T-helper 2 cell treated with Interferon-gamma antibody and Interleukin-4, amounts not matched to agents 5 μg/mL and 100 μg/mL, for 36 hours (primary cell): ENCODE data around the gene RERE.
"Not testable (repeated sequence)": the region's sequence is repeated elsewhere in the genome, so short reads cannot be mapped to it uniquely, and the experiment has no call there.

Experiments used
- DNase-seq: peaks from one replicate; pipeline ENCODE4 v3.0.0; 2021; ENCODE audit warnings: low spot score
- H3K27ac Mint-ChIP-seq: one replicate; pipeline ENCODE4 v1.8.0; 2021; ENCODE audit warnings: mild to moderate bottlenecking, mixed read lengths
- H3K27me3 Mint-ChIP-seq: one replicate; pipeline ENCODE4 v1.8.0; 2021; ENCODE audit warnings: low read depth, mixed read lengths
- H3K36me3 Mint-ChIP-seq: one replicate; pipeline ENCODE4 v1.8.0; 2021; ENCODE audit warnings: low read depth, mixed read lengths
- H3K4me1 Mint-ChIP-seq: one replicate; pipeline ENCODE4 v1.8.0; 2021; ENCODE audit warnings: low read depth, mixed read lengths
- H3K4me3 Mint-ChIP-seq: one replicate; pipeline ENCODE4 v1.8.0; 2022; ENCODE audit warnings: mild to moderate bottlenecking, moderate library complexity, mixed read lengths
- H3K9me3 Mint-ChIP-seq: one replicate; pipeline ENCODE4 v1.8.0; 2021; ENCODE audit warnings: mixed read lengths

Gene RERE

DNA sequence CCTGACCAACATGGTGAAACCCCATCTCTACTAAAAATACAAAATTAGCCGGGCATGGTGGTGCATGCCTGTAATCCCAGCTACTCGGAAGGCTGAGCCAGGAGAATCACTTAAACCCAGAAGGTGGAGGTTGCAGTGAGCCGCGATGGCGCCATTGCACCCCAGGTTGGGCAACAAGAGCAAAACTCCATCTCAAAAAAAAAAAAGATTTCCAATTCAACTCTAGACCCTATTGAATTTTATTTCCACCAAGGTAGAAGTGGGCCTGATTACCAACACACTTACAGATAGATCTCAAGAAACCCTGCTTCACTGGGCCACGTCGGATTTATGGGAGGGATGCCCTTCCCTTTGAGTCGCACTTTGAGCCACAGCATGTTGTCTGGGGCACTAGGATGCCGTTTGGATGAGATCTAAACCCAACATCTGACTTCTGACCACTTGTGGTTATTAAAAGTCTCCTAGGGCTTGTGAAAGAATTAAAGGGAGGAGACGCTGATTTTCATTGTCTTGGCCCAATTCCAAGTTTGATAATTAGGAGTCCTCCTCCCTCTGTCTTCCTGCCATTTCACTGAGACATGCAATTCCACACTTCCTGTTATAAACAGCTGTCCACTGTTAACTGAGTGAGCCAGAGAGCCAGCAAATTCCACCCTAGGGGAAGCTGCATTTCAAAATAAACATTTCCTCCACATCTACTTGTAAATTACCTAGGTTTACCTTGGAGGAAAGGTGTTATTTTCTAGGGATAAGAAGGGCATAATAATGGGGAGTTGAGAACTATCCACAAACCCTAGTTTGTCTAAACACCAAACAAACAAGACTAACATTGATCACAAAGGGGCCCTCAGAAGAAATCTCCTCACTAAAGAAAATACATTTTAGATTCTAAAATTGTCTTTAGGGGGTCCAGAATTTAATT is 5.2 kb upstream of the RERE start:
- Mint-ChIP-seq H3K36me3 (no peaks in the 10 kb centered on the region), H3K27me3 (peaks cover 20% of the 10 kb centered on the region), H3K4me1 (peaks cover 7% of the 10 kb centered on the region), H3K9me3 (no peaks in the 10 kb centered on the region), H3K27ac (no peak overlapping the region), H3K4me3 (no peak overlapping the region)
- no peak for DNase-seq

DNA sequence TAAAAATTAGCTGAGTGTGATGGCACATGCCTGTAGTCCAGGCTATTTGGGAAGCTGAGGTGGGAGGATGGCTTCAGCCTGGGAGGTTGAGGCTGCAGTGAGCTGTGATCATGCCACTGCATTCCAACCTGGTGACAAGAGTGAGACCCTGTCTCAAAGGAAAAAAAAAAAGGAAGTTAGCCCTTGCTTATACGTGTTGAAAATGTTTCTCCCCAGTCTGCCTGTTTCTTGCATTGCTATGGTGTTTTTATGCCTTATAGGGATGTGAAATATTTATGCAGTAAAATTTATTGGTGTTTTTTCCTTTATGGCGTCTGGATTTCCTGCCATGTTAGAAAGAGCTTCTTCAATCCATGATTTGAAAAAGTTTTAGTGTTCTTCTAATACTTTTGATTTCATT is 3.6 kb upstream of the RERE start:
- H3K4me3 Mint-ChIP-seq: no peak overlapping the region
- H3K9me3 Mint-ChIP-seq: no peaks in the 10 kb centered on the region
- H3K27ac Mint-ChIP-seq: no peak overlapping the region
- H3K36me3 Mint-ChIP-seq: peaks cover 3% of the 10 kb centered on the region
- H3K27me3 Mint-ChIP-seq: peaks cover 20% of the 10 kb centered on the region
- DNase-seq: no peak
- peaks cover 12% of the 10 kb centered on the region for H3K4me1 Mint-ChIP-seq

DNA sequence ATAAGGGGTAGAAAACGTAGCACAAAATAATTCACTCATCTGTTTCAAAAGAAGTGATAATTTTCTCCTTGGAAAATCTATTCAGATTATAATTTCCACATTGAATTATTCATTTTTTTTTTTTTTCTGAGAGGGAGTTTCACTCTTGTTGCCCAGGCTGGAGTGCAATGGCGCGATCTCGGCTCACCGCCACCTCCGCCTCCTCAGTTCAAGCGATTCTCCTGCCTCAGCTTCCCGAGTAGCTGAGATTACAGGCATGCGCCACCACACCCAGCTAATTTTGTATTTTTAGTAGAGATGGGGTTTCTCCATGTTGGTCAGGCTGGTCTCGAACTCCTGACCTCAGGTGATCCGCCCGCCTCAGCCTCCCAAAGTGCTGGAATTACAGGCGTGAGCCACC is 1.3 kb upstream of the RERE start:
- Mint-ChIP-seq H3K4me3 (peak overlapping the region; percentile 86), H3K27me3 (peaks cover 20% of the 10 kb centered on the region), H3K4me1 (peaks cover 34% of the 10 kb centered on the region)
- not testable (repeated sequence) for H3K27ac Mint-ChIP-seq, DNase-seq, H3K9me3 Mint-ChIP-seq, H3K36me3 Mint-ChIP-seq

DNA sequence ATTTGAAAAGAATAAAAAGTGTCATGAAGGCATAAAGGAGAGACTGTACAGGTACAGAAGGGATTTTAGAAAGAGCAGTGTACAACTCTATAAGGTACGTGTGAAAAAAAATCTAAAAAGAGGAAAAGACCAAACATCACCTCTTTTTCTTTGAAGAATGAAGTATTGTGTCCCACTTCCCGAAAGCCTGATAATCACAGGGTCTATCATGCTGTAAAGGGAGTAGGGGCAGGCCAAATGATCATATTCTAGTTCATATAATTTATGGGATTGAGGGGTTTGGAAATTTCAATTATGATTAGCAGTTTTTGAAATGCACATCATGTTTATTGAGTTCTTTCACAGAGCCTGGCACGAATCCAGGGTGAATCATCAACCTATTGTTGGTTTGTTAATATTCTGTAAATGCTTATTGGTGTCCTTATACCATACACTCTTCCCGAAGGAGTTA is 910 bp upstream of the RERE start:
- Mint-ChIP-seq H3K36me3 (peaks cover 3% of the 10 kb centered on the region), H3K27ac (peak overlapping the region; percentile 73), H3K4me3 (peak overlapping the region; percentile 86), H3K27me3 (peaks cover 19% of the 10 kb centered on the region), H3K9me3 (no peaks in the 10 kb centered on the region), H3K4me1 (peaks cover 35% of the 10 kb centered on the region)
- no peak for DNase-seq

DNA sequence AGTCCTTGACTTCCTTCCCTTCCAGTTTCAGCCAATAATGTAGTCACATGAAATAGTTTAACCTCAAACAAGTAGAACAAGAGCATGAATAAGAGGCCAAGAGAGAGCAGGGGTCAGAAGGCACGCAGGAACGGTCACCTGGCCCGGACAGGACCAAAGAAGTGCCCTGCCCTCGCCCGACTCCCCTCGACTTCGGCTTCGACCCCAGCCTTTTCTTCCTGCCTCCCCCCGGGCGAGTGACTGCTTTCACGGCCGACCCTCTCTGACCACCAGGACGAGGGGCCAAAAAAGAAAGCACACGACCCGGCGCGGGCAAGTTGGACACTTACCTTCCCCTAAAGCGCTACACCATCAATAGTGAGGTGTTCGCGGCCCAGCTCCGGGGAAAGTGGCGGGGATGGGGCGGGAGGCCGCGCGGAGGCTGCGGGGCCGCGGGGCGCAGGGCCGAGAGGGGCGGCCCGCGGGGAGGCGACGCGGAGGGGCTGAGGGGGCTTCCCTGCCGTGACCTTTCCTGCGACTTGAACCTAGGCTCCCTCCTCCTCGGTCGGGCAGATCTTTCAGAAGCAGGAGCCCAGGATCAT is 519 bp downstream of the RERE start:
- peaks cover 14% of the 10 kb centered on the region for H3K27me3 Mint-ChIP-seq
- peak overlapping the region; percentile 92 for H3K4me3 Mint-ChIP-seq
- peaks cover 3% of the 10 kb centered on the region for H3K36me3 Mint-ChIP-seq
- no peaks in the 10 kb centered on the region for H3K9me3 Mint-ChIP-seq
- peaks cover 39% of the 10 kb centered on the region for H3K4me1 Mint-ChIP-seq
- DNase-seq: peak; percentile 14
- H3K27ac Mint-ChIP-seq: peak overlapping the region; percentile 90

DNA sequence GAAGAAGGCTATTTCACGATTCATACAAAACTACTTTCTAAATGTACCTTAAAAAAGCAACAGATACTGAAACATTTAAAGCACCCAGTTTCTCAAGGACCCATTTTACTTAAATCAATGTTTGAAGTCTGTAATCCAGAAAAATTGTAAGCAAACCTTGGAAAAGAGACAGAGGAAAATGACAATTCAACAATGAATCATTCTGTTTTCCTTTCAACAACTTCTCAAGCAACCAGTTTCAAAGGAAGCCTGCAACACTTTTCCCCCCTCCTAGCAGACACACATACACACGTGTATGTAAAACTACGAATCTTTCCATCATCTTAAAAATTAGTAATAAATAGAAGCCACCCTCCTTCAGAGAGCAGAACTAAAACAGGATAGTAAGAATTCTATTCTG is 1.2 kb downstream of the RERE start:
- Mint-ChIP-seq H3K4me3 (peak overlapping the region; percentile 92), H3K9me3 (no peaks in the 10 kb centered on the region), H3K27me3 (peaks cover 11% of the 10 kb centered on the region), H3K4me1 (peaks cover 39% of the 10 kb centered on the region), H3K27ac (peak overlapping the region; percentile 90), H3K36me3 (peaks cover 3% of the 10 kb centered on the region)
- no peak for DNase-seq

DNA sequence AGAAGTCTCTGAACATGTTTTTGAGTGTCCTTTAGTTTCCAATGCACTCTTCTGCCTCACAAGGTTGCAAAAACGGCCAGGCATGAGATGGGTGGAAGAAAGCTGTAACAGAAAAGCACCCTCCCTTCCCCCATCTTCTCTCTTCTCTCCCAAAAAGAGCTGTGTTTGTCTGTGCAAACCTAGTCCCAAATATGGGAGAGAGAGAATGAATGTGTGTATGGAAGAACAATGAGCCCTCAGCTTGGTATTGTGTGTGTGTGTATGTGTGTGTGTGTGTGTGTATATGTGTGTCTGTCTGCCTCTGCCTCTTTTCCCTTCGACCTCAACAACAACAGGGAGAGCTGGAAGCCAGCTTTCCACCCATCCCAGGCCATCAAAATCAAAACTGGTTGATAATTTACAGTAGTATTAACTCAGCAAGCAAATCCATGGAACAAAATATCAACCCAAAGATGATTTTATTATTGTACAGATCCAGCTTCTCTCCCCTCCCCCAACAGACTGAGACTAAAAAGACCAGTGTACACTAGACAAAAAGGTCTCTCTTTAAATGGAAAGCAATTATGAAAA is 1.8 kb downstream of the RERE start:
- Mint-ChIP-seq H3K27me3 (peaks cover 7% of the 10 kb centered on the region), H3K4me1 (peaks cover 37% of the 10 kb centered on the region), H3K36me3 (peaks cover 3% of the 10 kb centered on the region), H3K9me3 (no peaks in the 10 kb centered on the region), H3K27ac (peak overlapping the region; percentile 90), H3K4me3 (peak overlapping the region; percentile 92)
- no peak for DNase-seq

DNA sequence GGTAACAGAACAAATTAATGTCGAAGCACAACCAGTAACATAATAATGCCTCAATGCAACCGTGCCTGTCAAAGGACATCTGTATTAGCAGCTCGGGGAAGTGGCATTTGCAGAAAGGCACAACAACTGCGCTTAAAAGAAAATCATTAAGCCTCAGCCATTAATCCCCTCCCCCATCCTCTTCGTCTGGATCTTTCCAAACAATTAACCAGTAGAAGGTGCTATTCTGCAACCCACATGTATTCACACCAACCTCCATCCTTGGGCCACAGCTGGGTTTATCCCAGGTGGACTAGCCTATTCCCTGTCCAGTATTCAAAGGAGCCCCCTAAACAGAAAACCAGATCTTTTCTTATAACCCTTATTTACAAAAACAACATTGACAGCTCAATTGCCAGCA is 2.6 kb downstream of the RERE start:
- Mint-ChIP-seq H3K4me1 (peaks cover 37% of the 10 kb centered on the region), H3K4me3 (peak overlapping the region; percentile 92), H3K9me3 (no peaks in the 10 kb centered on the region), H3K27me3 (peaks cover 4% of the 10 kb centered on the region), H3K27ac (peak overlapping the region; percentile 56), H3K36me3 (peaks cover 3% of the 10 kb centered on the region)
- DNase-seq: no peak

DNA sequence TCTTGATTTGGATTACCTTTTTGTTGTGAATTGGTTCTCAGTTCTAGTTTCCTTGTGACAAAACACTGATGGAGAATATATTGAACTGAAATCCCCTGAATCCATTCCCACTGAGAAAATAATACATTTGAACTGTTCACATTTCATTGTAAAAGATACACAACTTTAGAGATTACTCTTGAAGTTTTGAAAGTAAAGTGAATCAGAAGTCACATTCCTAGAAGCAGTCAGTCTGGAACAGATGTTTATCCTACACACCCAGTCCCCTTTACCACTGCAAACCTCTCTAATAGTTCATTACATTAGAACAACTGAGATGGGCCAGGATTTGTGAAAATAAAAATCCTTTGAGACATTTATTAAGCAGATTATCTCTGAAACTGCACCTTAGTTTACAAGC is 3.4 kb downstream of the RERE start:
- Mint-ChIP-seq H3K4me3 (no peak overlapping the region), H3K4me1 (peaks cover 39% of the 10 kb centered on the region), H3K27ac (no peak overlapping the region), H3K27me3 (peaks cover 1% of the 10 kb centered on the region), H3K9me3 (no peaks in the 10 kb centered on the region), H3K36me3 (peaks cover 3% of the 10 kb centered on the region)
- DNase-seq: no peak

DNA sequence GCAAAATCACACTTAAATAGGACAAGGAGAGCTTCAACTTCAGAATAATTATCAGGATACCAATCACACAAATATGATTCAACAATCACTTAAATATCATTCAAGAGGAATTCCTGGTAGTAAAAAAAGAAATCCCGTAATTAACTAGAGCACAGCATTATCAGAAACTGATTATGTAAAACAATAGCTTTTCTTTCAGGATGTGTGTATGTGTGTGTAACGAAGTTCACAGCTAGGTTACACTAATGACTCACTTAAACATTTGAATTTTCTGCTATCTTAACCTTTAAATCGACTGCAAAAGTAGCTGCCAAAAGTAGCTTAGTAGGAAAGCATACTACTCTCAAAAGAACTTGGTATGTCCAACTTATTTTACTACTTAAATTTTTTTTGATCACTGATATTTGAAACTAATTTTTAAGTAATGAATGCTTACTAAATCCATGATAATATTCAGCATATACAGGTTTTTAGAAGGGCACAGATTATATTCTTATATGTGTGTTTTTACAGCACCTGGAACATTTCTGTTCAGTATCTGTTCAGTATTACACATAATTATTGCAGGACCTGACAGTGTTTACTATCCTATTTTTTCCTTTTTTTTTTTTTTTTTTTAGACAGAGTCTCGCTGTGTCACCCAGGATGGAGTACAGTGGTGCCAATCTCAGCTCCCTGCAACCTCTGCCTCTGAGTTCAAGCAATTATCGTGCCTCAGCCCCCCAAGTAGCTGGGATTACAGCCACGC is 4.2 kb downstream of the RERE start:
- H3K27ac Mint-ChIP-seq: no peak overlapping the region
- peaks cover 3% of the 10 kb centered on the region for H3K36me3 Mint-ChIP-seq
- no peak overlapping the region for H3K4me3 Mint-ChIP-seq
- peaks cover 36% of the 10 kb centered on the region for H3K4me1 Mint-ChIP-seq
- DNase-seq: no peak
- H3K27me3 Mint-ChIP-seq: no peaks in the 10 kb centered on the region
- no peaks in the 10 kb centered on the region for H3K9me3 Mint-ChIP-seq

DNA sequence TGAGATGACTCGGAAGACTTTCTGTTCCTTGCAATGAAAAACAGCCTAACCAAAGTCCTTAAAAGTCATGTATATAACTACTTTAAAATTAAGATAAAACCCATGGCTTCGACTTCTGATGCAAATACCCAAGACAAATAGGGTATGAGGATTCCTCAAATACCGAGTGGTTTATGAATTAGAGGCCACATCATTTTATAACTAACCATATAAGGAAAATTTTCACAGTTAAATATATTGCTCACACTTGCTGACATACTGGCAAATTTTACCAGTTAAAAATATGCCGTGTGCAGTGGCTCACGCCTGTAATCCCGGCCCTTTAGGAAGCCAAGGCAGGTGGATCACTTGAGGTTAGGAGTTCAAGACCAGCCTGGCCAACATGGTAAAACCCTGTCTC is 5.4 kb downstream of the RERE start:
- H3K36me3 Mint-ChIP-seq: peaks cover 3% of the 10 kb centered on the region
- H3K27ac Mint-ChIP-seq: no peak overlapping the region
- peaks cover 34% of the 10 kb centered on the region for H3K4me1 Mint-ChIP-seq
- no peak overlapping the region for H3K4me3 Mint-ChIP-seq
- no peak for DNase-seq
- H3K27me3 Mint-ChIP-seq: no peaks in the 10 kb centered on the region
- no peaks in the 10 kb centered on the region for H3K9me3 Mint-ChIP-seq

DNA sequence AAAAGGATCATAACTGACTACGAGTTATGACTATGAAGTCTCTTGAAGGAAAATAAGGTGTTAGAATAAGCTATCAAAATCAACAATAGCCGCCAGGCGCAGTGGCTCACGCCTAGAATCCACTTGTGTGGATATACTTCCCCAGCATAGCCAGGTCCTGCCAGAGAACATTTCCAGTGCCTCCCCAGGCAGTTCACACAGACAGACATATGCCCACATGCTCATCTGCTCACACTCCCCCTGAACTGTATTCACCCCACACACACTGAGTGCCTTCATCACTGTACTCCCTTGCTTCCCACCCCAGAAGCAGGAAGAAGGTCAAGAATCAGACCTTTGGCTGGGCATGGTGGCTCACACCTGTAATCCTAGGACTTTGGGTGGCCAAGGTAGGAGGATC is 6.5 kb downstream of the RERE start:
- Mint-ChIP-seq H3K4me3 (no peak overlapping the region), H3K27me3 (no peaks in the 10 kb centered on the region), H3K27ac (no peak overlapping the region), H3K36me3 (no peaks in the 10 kb centered on the region), H3K4me1 (peaks cover 28% of the 10 kb centered on the region), H3K9me3 (no peaks in the 10 kb centered on the region)
- no peak for DNase-seq

DNA sequence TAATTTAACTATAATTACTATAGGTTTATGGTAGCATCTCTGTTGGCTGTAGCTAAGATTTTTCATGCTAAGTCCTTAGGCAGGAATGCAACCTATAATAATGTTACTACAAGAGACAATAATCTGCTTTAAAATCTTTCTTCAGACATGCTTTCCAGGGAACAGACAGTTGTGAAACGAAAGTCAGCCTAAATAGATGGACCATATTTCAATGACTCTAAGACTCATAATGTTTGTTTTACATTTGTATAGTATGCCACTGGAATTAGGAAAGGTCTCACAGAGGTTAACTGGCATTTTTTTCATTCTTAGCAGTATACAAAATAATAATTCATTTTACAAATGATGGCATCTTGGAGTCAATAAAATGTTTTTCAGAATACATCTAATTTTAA is 8.1 kb downstream of the RERE start:
- H3K36me3 Mint-ChIP-seq: no peaks in the 10 kb centered on the region

DNA sequence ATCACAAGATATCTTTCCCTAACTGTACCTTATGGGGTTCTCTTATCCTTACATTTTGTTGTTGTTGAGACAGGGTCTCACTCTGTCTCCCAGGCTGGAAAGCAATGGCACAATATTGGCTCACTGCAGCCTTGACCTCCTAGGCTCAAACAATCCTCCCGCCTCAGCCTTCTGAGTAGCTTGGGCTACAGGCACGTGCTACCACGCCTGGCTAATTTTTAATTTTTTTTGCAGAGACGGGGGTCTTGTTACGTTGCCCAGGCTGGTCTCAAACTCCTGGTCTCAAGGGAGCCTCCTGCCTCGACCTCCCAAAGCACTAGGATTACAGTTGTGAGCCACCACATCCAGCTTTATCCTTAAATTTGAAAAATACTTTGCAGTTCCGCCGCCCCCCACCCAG is 10.4 kb downstream of the RERE start:
- DNase-seq: no peak
- H3K27me3 Mint-ChIP-seq: no peaks in the 10 kb centered on the region
- no peaks in the 10 kb centered on the region for H3K9me3 Mint-ChIP-seq
- H3K4me1 Mint-ChIP-seq: peaks cover 2% of the 10 kb centered on the region
- no peak overlapping the region for H3K4me3 Mint-ChIP-seq
- H3K36me3 Mint-ChIP-seq: no peaks in the 10 kb centered on the region
- H3K27ac Mint-ChIP-seq: no peak overlapping the region

More for the DNA sequence above, 8.1 kb downstream of the RERE start:
- Mint-ChIP-seq H3K27me3 (no peaks in the 10 kb centered on the region), H3K4me3 (no peak overlapping the region), H3K27ac (no peak overlapping the region), H3K9me3 (no peaks in the 10 kb centered on the region), H3K4me1 (peaks cover 11% of the 10 kb centered on the region)
- DNase-seq: no peak
